Fibroblast of lung (primary cell): ENCODE data around the gene CEACAM7. TPM values are rescaled to one million over a fixed set of nuclear protein-coding genes. Genes with fewer than 3 reads are reported as not detected.

Source experiments
- DNase-seq, 2 donors: peaks; one replicate each; pipeline versions ENCODE4 v3.0.0 to v3.0.0-alpha.2; 2010; ENCODE audit warnings: low read depth in 2 of 2
- H2AFZ ChIP-seq: 2 replicates; pipeline ENCODE4 v1.5.1; 2012; ENCODE audit warnings: low read length, control low read depth, inconsistent platforms
- H3K27ac ChIP-seq: 2 replicates; pipeline ENCODE4 v1.5.1; 2011; ENCODE audit warnings: low read length, control low read depth; ENCODE audit not compliant: insufficient read depth
- H3K27me3 ChIP-seq: 2 replicates; pipeline ENCODE4 v1.5.1; 2011; ENCODE audit warnings: mild to moderate bottlenecking, low read length; ENCODE audit not compliant: control insufficient read depth, insufficient read depth
- H3K36me3 ChIP-seq: 2 replicates; pipeline ENCODE4 v1.5.1; 2011; ENCODE audit warnings: low read length; ENCODE audit not compliant: control insufficient read depth, insufficient read depth
- H3K4me1 ChIP-seq: 2 replicates; pipeline ENCODE4 v1.5.1; 2011; ENCODE audit warnings: low read length; ENCODE audit not compliant: control insufficient read depth, insufficient read depth; ENCODE audit errors: extremely low read depth
- H3K4me2 ChIP-seq: 2 replicates; pipeline ENCODE4 v1.5.1; 2011; ENCODE audit warnings: low read length, control low read depth; ENCODE audit not compliant: insufficient read depth; ENCODE audit errors: extremely low read depth
- H3K4me3 ChIP-seq, 4 experiments: fragments of 200-600 bp in 1 of 4; sonication (generic) in 1 of 4; replicated peaks in 1 of 4; 2 replicates each; pipeline ENCODE4 v1.5.1; 2011 to 2016; ENCODE audit warnings: low read length in 4 of 4, low read depth in 3 of 4, mild to moderate bottlenecking in 3 of 4, control low read depth in 2 of 4, inconsistent platforms in 1 of 4, mixed read lengths in 1 of 4; ENCODE audit not compliant: insufficient read depth in 1 of 4; ENCODE audit errors: control extremely low read depth in 1 of 4
- H3K79me2 ChIP-seq: 2 replicates; pipeline ENCODE4 v1.5.1; 2012; ENCODE audit warnings: mild to moderate bottlenecking, low read length, inconsistent platforms; ENCODE audit not compliant: control insufficient read depth, insufficient read depth
- H3K9ac ChIP-seq: 2 replicates; pipeline ENCODE4 v1.5.1; 2011; ENCODE audit warnings: mild to moderate bottlenecking, low read length, control low read depth; ENCODE audit not compliant: insufficient read depth
- H3K9me3 ChIP-seq: 2 replicates; pipeline ENCODE4 v1.5.1; 2012; ENCODE audit warnings: low read depth, low read length; ENCODE audit not compliant: control insufficient read depth, insufficient read depth
- H4K20me1 ChIP-seq: 2 replicates; pipeline ENCODE4 v1.5.1; 2011; ENCODE audit warnings: low read length; ENCODE audit not compliant: control insufficient read depth, insufficient read depth; ENCODE audit errors: extremely low read depth
- EZH2 ChIP-seq: IDR thresholded peaks from 2 replicates; pipeline ENCODE4 v1.5.1; 2012; ENCODE audit warnings: low read length, control low read depth, mild to moderate bottlenecking; ENCODE audit errors: missing control alignments
- polyA plus RNA-seq, 2 donors: library from polyadenylated mRNA; depleted of rRNA in 1 of 2; stranded (reverse) in 1 of 2; unstranded in 1 of 2; fragments of >200 nt; gene quantifications; 2 replicates each; pipeline ENCODE4 v1.2.1, GENCODE V29; 2011 to 2012; ENCODE audit warnings: missing spikeins in 1 of 2
- total RNA-seq: library from RNA; depleted of rRNA; stranded (reverse); fragments of >200 nt; gene quantifications from 2 replicates; pipeline ENCODE4 v1.2.1, GENCODE V29; 2014
- TF ChIP-seq, protein P1 (sequence below), 2 donors: IDR thresholded peaks in 1 of 2; conservative IDR thresholded peaks in 1 of 2; 1 replicate in 1 of 2; 2 replicates in 1 of 2; pipeline ENCODE4 v1.5.1; 2011 to 2012; ENCODE audit warnings: low read length in 2 of 2, control low read depth in 1 of 2, inconsistent platforms in 1 of 2, low read depth in 1 of 2, mild to moderate bottlenecking in 1 of 2

Gene CEACAM7
- total and polyA plus RNA-seq, 2 donors (not counting 1 experiment from before 2014, with no cell fraction given) = not detected

GRCh38 chr19:41624937-41625336, 63.1 kb downstream of the CEACAM7 start:
- Histone ChIP-seq H3K4me3 (no peak overlapping the region), H3K27me3 (no peaks in the 10 kb centered on the region), H3K4me1 (no peaks in the 10 kb centered on the region), H3K36me3 (no peaks in the 10 kb centered on the region), H3K4me2 (no peak overlapping the region), H3K9ac (no peak overlapping the region), H3K79me2 (no peaks in the 10 kb centered on the region), H2AFZ (no peak overlapping the region), H4K20me1 (no peaks in the 10 kb centered on the region), H3K9me3 (no peaks in the 10 kb centered on the region), H3K27ac (no peak overlapping the region)
- TF ChIP-seq EZH2 = no peak
- TF ChIP-seq, protein P1, sequence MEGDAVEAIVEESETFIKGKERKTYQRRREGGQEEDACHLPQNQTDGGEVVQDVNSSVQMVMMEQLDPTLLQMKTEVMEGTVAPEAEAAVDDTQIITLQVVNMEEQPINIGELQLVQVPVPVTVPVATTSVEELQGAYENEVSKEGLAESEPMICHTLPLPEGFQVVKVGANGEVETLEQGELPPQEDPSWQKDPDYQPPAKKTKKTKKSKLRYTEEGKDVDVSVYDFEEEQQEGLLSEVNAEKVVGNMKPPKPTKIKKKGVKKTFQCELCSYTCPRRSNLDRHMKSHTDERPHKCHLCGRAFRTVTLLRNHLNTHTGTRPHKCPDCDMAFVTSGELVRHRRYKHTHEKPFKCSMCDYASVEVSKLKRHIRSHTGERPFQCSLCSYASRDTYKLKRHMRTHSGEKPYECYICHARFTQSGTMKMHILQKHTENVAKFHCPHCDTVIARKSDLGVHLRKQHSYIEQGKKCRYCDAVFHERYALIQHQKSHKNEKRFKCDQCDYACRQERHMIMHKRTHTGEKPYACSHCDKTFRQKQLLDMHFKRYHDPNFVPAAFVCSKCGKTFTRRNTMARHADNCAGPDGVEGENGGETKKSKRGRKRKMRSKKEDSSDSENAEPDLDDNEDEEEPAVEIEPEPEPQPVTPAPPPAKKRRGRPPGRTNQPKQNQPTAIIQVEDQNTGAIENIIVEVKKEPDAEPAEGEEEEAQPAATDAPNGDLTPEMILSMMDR (conservative IDR thresholded peaks at IDR 0.05 in 1 of 2, IDR thresholded peaks at IDR 0.05 in 1 of 2; ENCODE audit: low read depth in 1 of 2, low read length in 2 of 2) = no peak
- DNase-seq = no peak

- H3K9ac ChIP-seq = no peak overlapping the region
- no peak overlapping the region for H2AFZ ChIP-seq
- H3K4me3 ChIP-seq = no peak overlapping the region
- no peaks in the 10 kb centered on the region for H3K9me3 ChIP-seq
- H3K36me3 ChIP-seq = no peaks in the 10 kb centered on the region
- no peak overlapping the region for H3K4me2 ChIP-seq
- TF ChIP-seq EZH2 = no peak
- TF ChIP-seq, protein P1 (conservative IDR thresholded peaks at IDR 0.05 in 1 of 2, IDR thresholded peaks at IDR 0.05 in 1 of 2; ENCODE audit: low read depth in 1 of 2, low read length in 2 of 2) = no peak
- no peaks in the 10 kb centered on the region for H3K79me2 ChIP-seq
- H3K4me1 ChIP-seq = no peaks in the 10 kb centered on the region
- H3K27ac ChIP-seq = no peak overlapping the region
- H4K20me1 ChIP-seq = no peaks in the 10 kb centered on the region
- H3K27me3 ChIP-seq = no peaks in the 10 kb centered on the region
- no peak for DNase-seq
Measured at GRCh38 chr19:41624515-41624914, 63.6 kb downstream of the CEACAM7 start.

DNA sequence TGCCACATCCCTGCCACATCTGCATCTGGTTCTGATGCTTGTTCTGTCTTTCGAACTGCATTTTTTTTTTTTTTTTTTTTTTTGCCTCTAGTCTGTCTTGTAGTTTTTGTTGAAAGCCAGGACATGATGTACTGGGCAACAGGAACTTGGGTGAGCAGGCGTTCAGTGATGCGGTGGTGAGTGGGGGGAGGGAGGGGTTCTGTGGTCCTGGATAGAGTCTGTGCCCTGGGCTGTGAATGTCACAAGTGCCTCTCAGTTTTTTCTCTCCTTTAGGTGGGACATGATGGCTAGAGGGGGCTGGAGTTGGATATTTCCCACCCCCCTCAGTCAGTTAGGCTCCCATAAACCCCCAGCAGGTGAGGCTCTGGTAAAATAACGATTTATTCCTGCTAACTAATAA, 64.7 kb downstream of the CEACAM7 start:
- Histone ChIP-seq H2AFZ (no peak overlapping the region), H3K27me3 (no peaks in the 10 kb centered on the region), H4K20me1 (no peaks in the 10 kb centered on the region), H3K27ac (no peak overlapping the region), H3K4me2 (no peak overlapping the region), H3K79me2 (no peaks in the 10 kb centered on the region), H3K9me3 (no peaks in the 10 kb centered on the region), H3K9ac (no peak overlapping the region), H3K4me1 (no peaks in the 10 kb centered on the region), H3K36me3 (no peaks in the 10 kb centered on the region), H3K4me3 (no peak overlapping the region)
- TF ChIP-seq, protein P1 (conservative IDR thresholded peaks at IDR 0.05 in 1 of 2, IDR thresholded peaks at IDR 0.05 in 1 of 2; ENCODE audit: low read depth in 1 of 2, low read length in 2 of 2) = no peak
- TF ChIP-seq EZH2 = no peak
- no peak for DNase-seq

Other genes with a start within 250 kb of the CEACAM7 start
- 29.5 and 31.0 TPM in 2 replicates for gene DMAC2, start 248.4 kb downstream of the CEACAM7 start, total RNA-seq
- 52.3 and 65.1 TPM in 2 replicates for gene DMAC2, start 248.4 kb downstream of the CEACAM7 start, polyA plus RNA-seq
- gene ERICH4, start 245.1 kb downstream of the CEACAM7 start, total RNA-seq = not detected in 2 replicates
- gene ERICH4, start 245.1 kb downstream of the CEACAM7 start, polyA plus RNA-seq = not detected in 2 replicates
- not detected in 2 replicates for gene CEACAM21, start 112.1 kb downstream of the CEACAM7 start, total RNA-seq
- not detected in 2 replicates for gene CEACAM21, start 112.1 kb downstream of the CEACAM7 start, polyA plus RNA-seq
- gene CEACAM4, start 61.2 kb downstream of the CEACAM7 start, total RNA-seq = not detected in 2 replicates
- gene CEACAM4, start 61.2 kb downstream of the CEACAM7 start, polyA plus RNA-seq = not detected in 2 replicates
- gene CEACAM5, start 20.4 kb upstream of the CEACAM7 start, total RNA-seq = not detected in 2 replicates
- not detected in 2 replicates for gene CEACAM5, start 20.4 kb upstream of the CEACAM7 start, polyA plus RNA-seq
- gene CEACAM6, start 67.3 kb upstream of the CEACAM7 start, total RNA-seq = not detected in 2 replicates
- gene CEACAM6, start 67.3 kb upstream of the CEACAM7 start, polyA plus RNA-seq = not detected in 2 replicates
- not detected in 2 replicates for gene CEACAM3, start 108.3 kb upstream of the CEACAM7 start, total RNA-seq
- not detected in 2 replicates for gene CEACAM3, start 108.3 kb upstream of the CEACAM7 start, polyA plus RNA-seq
- gene LYPD4, start 156.4 kb upstream of the CEACAM7 start, total RNA-seq = not detected in 2 replicates
- gene LYPD4, start 156.4 kb upstream of the CEACAM7 start, polyA plus RNA-seq = not detected in 2 replicates
- gene DMRTC2, start 156.8 kb upstream of the CEACAM7 start, total RNA-seq = not detected in 2 replicates
- not detected in 2 replicates for gene DMRTC2, start 156.8 kb upstream of the CEACAM7 start, polyA plus RNA-seq
- 1,183 and 1,320 TPM in 2 replicates for gene RPS19, start 172.0 kb upstream of the CEACAM7 start, total RNA-seq
- gene RPS19, start 172.0 kb upstream of the CEACAM7 start, polyA plus RNA-seq = 2,037 and 2,197 TPM in 2 replicates
- under 0.01 and 0.17 TPM in 2 replicates for gene CD79A, start 189.0 kb upstream of the CEACAM7 start, total RNA-seq
- 0.07 and 0.17 TPM in 2 replicates for gene CD79A, start 189.0 kb upstream of the CEACAM7 start, polyA plus RNA-seq
- 21.6 TPM in 2 replicates for gene ARHGEF1, start 194.9 kb upstream of the CEACAM7 start, total RNA-seq
- gene ARHGEF1, start 194.9 kb upstream of the CEACAM7 start, polyA plus RNA-seq = 23.9 and 32.2 TPM in 2 replicates
- under 0.01 TPM in 2 replicates for gene ERFL, start 240.2 kb upstream of the CEACAM7 start, total RNA-seq
- 0.03 TPM in 1 of 2 replicates, not detected in the other for gene ERFL, start 240.2 kb upstream of the CEACAM7 start, polyA plus RNA-seq